ACC112 (cell line): ENCODE data around the gene OR10A5.
"Not testable (repeated sequence)": the region's sequence is repeated elsewhere in the genome, so short reads cannot be mapped to it uniquely, and the experiment has no call there.

Source experiments
- H2AFZ ChIP-seq: fragments of 200-600 bp; sonication (generic); one replicate; pipeline ENCODE4 v1.6.0; 2017; ENCODE audit warnings: antibody characterized with exemption, low read length; ENCODE audit not compliant: unreplicated experiment
- H3K27ac ChIP-seq: fragments of 200-600 bp; sonication (generic); 2 replicates; pipeline ENCODE4 v1.5.1; 2014; ENCODE audit warnings: low read depth, mild to moderate bottlenecking, antibody characterized with exemption, low read length, moderate library complexity
- H3K27me3 ChIP-seq: fragments of 200-600 bp; sonication (generic); 2 replicates; pipeline ENCODE4 v1.6.1; 2014; ENCODE audit warnings: mild to moderate bottlenecking, antibody characterized with exemption, low read length, moderate library complexity, mixed read lengths; ENCODE audit not compliant: insufficient read depth
- H3K36me3 ChIP-seq: fragments of 200-600 bp; sonication (generic); 2 replicates; pipeline ENCODE4 v1.6.1; 2016; ENCODE audit warnings: mild to moderate bottlenecking, antibody characterized with exemption, low read length, moderate library complexity, mixed read lengths; ENCODE audit not compliant: insufficient read depth
- H3K4me1 ChIP-seq: fragments of 200-600 bp; sonication (generic); one replicate; pipeline ENCODE4 v1.6.1; 2016; ENCODE audit warnings: low read length, mixed read lengths; ENCODE audit not compliant: insufficient read depth, unreplicated experiment, control insufficient read depth
- H3K4me3 ChIP-seq: fragments of 200-600 bp; sonication (generic); 2 replicates; pipeline ENCODE4 v1.5.1; 2014; ENCODE audit warnings: mild to moderate bottlenecking, low read depth, low read length
- H3K79me2 ChIP-seq: fragments of 200-600 bp; sonication (generic); one replicate; pipeline ENCODE4 v1.6.0; 2016; ENCODE audit warnings: low read length; ENCODE audit not compliant: control insufficient read depth, unreplicated experiment, insufficient read depth

Gene OR10A5

DNA sequence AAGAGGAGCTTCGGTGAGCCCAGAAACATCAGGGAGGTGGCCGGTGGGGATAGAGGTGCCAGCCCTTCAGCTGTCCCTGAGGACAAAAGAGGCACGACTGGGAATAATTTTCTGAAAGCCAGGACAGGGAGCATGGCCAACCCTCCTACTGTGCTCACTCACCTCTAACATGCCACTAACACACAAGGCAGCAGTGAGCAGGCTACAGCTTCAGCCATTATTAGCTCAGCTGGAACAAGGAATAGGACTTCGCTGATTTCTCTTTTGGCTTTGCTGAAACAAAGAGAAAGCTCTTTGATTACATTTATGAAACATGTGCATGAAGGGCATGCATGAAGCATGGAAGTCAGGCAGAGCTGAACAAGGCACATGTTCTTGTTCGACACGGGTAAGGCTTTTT lies 12.1 kb upstream of the OR10A5 start:
- no peak overlapping the region for H2AFZ ChIP-seq
- H3K4me3 ChIP-seq, result no peak overlapping the region
- no peaks in the 10 kb centered on the region for H3K4me1 ChIP-seq
- no peaks in the 10 kb centered on the region for H3K79me2 ChIP-seq
- no peaks in the 10 kb centered on the region for H3K27me3 ChIP-seq
- H3K27ac ChIP-seq, result no peak overlapping the region
- H3K36me3 ChIP-seq, result no peaks in the 10 kb centered on the region

DNA sequence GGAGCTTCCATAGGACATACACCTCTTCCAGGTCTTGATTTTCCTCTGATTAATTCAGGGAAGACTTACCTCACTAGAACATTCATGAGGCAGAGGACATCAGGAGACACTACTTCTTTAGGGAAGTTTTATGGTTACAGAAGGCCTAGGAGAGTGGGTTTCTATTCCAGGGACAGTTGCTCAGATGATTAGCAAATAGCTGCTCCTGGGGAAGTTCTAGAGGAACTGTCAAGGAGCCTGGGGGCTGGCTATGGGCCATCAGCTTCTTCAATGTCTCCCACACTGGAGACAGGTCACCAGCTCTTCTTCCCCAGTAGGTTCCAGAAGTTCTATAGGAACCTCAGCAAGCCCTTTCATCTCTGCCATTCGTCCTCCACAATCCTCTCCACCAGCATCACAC lies 11.5 kb upstream of the OR10A5 start:
- Histone ChIP-seq H2AFZ (no peak overlapping the region), H3K27ac (no peak overlapping the region), H3K36me3 (no peaks in the 10 kb centered on the region), H3K4me3 (no peak overlapping the region), H3K79me2 (no peaks in the 10 kb centered on the region), H3K27me3 (no peaks in the 10 kb centered on the region), H3K4me1 (no peaks in the 10 kb centered on the region)

DNA sequence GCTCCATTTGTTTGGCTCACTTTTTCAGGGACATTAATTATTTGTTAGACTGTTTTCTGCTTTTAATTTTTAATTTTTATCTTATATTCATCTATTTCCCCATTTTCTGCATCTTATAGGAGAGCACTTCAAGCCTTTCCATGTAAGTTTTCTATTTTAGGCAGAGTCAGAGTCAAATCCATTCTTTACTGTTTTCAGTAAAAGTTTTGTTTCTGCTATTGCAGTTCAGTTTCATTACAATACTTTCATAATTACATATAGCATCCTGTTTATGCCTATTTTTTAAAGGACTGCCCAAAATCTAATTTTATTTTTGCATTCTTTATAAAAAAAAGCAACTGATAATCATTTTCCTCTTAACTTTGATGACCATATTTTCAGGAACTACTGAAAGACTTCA lies 3.8 kb upstream of the OR10A5 start:
- Histone ChIP-seq H3K4me1 (no peaks in the 10 kb centered on the region), H3K4me3 (no peak overlapping the region), H3K36me3 (no peaks in the 10 kb centered on the region), H3K79me2 (no peaks in the 10 kb centered on the region), H3K27me3 (no peaks in the 10 kb centered on the region; the same call in 1 of the 2 replicates), H3K27ac (no peak overlapping the region), H2AFZ (no peak overlapping the region)

DNA sequence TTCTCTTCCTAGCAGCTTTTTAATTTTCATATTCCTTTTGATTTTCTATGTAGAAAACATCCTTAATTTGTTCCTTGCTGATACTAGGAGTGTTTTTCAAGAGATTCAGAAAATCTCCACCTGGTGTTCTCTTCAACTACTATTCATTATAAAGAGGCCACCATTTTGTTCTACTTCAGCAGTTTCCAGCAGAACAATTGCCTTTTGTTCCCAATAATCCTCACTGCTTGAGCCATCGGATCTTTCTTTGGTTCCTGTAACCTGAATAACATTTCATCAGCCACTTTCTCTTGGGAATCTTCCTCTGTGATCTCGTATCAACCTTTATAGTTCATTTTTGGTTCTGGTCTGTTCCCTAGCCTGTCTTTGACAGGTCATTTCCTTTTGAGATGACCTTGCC lies 1.8 kb upstream of the OR10A5 start:
- Histone ChIP-seq H3K27me3 (no peaks in the 10 kb centered on the region; the same call in 1 of the 2 replicates), H2AFZ (no peak overlapping the region), H3K4me3 (no peak overlapping the region), H3K27ac (no peak overlapping the region), H3K36me3 (no peaks in the 10 kb centered on the region), H3K4me1 (no peaks in the 10 kb centered on the region), H3K79me2 (no peaks in the 10 kb centered on the region)

DNA sequence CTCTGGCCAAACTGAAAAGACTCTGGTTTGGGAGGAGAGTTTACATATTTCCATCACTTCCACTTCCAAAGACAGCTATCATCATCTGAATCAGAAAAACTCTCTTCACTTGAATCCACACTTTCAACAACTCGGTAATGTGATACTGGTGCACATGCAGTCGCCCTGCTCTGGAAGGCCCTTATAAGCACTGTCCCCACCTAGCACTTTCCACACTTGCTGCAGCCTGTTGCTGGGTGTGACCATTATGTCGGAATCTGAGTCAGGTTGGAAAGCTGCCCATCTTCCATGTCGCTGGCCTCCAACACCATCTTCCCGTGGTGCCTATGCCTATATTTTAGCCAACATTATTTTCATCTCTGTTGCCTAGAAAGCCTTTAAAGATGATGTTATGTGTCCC lies 1.1 kb upstream of the OR10A5 start:
- Histone ChIP-seq H3K4me3 (no peak overlapping the region), H3K4me1 (no peaks in the 10 kb centered on the region), H3K27me3 (no peaks in the 10 kb centered on the region; the same call in 1 of the 2 replicates), H3K79me2 (no peaks in the 10 kb centered on the region), H3K36me3 (no peaks in the 10 kb centered on the region), H2AFZ (no peak overlapping the region), H3K27ac (no peak overlapping the region)

DNA sequence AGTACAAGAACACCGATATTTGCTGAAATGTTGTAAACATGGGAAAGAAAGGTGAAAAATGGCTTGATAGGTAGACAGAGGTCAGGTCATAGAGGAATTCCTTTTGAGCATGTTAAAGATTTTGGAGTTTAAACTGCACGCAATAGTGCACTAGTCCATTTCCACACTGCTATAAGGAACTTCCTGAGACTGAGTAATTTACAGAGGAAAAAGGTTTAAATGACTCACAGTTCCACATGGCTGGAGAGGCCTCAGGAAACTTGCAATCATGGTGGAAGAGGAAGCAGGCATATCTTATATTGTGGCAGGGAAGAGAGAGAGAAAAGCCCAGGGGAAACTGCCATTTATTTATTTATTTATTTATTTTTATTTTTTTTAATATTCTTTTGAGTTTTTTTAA lies 5.0 kb downstream of the OR10A5 start:
- no peaks in the 10 kb centered on the region for H3K36me3 ChIP-seq
- H3K4me3 ChIP-seq, result no peak overlapping the region
- H3K27ac ChIP-seq, result no peak overlapping the region
- H2AFZ ChIP-seq, result no peak overlapping the region
- no peaks in the 10 kb centered on the region for H3K79me2 ChIP-seq
- no peaks in the 10 kb centered on the region for H3K27me3 ChIP-seq
- no peaks in the 10 kb centered on the region for H3K4me1 ChIP-seq

DNA sequence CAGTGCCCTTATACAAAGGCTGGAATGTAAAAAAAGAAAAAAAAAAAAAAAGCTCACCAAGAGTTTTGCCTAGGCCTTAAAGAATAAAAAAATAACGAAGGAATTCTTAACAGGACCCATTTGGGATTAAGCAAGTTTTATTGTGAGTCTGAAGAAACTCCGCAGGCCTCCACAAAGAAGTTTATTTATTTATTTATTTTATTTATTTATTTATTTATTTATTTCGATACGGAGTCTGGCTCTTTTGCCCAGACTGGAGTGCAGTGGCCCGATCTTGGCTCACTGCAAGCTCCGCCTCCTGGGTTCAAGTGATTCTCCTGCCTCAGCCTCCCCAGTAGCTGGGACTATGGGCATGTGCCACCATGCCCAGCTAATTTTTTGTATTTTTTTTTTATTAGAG lies 9.3 kb downstream of the OR10A5 start:
- H2AFZ ChIP-seq, H3K27ac ChIP-seq, H3K36me3 ChIP-seq, H3K79me2 ChIP-seq, H3K27me3 ChIP-seq, H3K4me3 ChIP-seq, H3K4me1 ChIP-seq: not testable (repeated sequence)

DNA sequence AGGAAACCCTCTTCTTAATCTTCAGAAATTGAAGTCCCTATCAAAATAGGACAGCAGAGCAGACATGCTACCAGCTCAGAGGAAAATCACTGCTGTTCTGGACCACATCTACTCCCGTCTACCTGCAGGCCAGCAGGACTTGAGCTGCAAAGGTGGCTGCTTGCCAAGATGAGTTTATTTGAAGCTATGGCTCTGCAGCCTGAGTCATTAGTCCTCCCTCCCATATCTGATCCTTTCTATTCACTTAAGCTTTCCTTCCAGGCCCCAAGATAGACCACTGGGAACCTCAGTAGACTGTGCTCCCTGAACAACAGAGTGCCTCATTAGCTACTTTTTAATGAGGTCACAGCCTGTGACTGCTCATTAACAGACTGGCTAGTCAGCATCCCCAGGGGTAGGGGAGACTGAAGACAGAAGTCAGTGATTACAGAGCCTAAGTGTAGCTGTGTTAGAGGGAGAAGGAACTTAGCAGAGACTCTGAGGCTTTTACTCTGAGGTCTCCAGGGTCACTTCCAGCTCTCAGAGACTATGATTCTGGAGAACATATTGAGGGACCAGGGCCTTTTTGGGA lies 10.6 kb downstream of the OR10A5 start:
- Histone ChIP-seq H2AFZ (no peak overlapping the region), H3K36me3 (no peaks in the 10 kb centered on the region), H3K4me1 (peaks cover 3% of the 10 kb centered on the region), H3K4me3 (no peak overlapping the region), H3K79me2 (no peaks in the 10 kb centered on the region), H3K27me3 (no peaks in the 10 kb centered on the region), H3K27ac (no peak overlapping the region)

DNA sequence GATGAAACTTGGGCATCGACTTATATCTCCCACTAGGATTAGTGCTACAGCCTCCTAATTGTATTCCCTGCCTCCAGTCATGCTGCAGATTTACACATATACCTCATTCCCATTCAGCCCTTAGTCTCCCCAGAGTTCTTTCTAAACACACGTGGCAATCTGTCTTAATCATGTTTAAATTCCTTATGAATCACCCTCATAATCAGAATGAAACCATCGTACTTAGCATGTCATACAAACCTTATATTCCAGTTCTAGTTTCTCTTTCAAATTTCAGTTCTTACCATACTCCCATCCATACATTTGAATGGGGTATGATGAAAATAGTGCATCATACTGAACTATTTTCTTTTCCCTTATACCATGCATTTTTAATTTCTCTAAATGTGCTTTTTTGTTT lies 11.4 kb downstream of the OR10A5 start:
- no peak overlapping the region for H3K27ac ChIP-seq
- no peak overlapping the region for H3K4me3 ChIP-seq
- H3K79me2 ChIP-seq, result no peaks in the 10 kb centered on the region
- H3K36me3 ChIP-seq, result no peaks in the 10 kb centered on the region
- peaks cover 3% of the 10 kb centered on the region for H3K4me1 ChIP-seq
- H3K27me3 ChIP-seq, result no peaks in the 10 kb centered on the region
- no peak overlapping the region for H2AFZ ChIP-seq

DNA sequence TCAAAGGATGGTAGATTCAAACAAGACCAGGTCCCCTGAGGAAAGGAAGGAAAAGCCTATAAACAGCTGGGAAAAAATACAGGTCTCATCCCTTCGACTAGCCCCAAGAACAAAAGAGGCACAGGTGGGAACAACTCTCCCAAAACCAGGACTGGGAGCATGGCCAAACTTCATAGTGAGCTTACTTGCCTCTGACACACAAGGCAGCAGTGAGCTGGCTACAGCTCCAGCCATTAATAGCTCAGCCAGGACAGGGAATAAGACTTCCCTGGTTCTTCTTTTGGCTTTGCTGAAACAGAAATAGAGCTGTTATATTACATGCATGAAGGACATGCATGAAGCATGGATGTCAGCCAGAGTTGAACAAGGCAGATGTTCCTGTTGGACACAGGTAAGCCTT lies 17.5 kb downstream of the OR10A5 start, which contains the start of gene OR10A2:
OR10A2 (plus strand) TSS at position 97 of the 400 bp plus-strand sequence. CDS start 6,698 bp downstream, outside the sequence.
- Histone ChIP-seq H3K4me3 (no peak within 1 kb of the TSS), H3K27ac (no peak within 1 kb of the TSS), H3K79me2 (no peaks in the 10 kb centered on the region), H2AFZ (no peak within 1 kb of the TSS), H3K27me3 (no peaks in the 10 kb centered on the region), H3K36me3 (no peaks in the 10 kb centered on the region), H3K4me1 (no peaks in the 10 kb centered on the region)

DNA sequence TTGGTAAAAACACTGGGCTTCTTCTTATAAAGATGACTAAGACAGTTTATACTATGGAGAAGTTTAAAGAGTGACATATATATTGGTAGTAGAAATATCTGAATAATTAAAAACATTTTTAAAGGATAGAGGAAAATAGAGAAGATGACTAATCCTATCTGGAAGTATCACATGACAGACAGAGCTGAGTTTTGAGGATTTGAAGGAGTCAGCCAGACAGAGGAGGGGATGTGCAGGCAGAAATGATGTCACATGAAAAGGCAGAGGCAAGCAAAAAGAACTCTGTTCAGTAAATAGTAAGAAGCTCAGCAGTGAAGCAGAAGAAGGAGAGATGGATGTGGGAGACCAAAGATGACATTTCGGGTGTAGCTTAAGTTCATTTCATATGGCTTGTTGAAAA lies 19.0 kb downstream of the OR10A5 start:
- no peaks in the 10 kb centered on the region for H3K79me2 ChIP-seq
- no peaks in the 10 kb centered on the region for H3K4me1 ChIP-seq
- H3K4me3 ChIP-seq, result no peak overlapping the region
- no peaks in the 10 kb centered on the region for H3K36me3 ChIP-seq
- no peak overlapping the region for H2AFZ ChIP-seq
- no peak overlapping the region for H3K27ac ChIP-seq
- H3K27me3 ChIP-seq, result no peaks in the 10 kb centered on the region
